Measurements from ENCODE around the gene MTM1.

Gene MTM1

DNA sequence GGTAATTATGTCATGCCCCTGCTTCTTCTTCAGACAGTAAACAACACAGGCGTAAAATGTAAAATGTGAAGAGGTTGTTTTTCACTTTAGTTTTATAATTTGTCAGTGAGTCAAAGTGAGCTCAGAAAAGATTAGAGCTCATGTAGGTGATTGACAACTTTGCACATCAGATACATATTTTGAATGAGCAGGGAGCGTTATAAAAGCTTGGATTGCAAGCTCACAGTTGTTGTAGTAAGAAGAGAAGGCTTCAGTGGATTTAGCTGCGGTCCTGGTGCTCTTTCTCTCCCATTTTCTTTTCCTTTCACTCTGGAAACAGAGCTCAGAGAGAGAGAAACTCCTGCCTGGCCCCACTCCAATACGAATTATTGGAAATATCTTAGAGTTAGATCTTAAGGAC, 151.2 kb downstream of the MTM1 start:
- no peak for DNase-seq (ENCODE audit: low spot score)

All from left forelimb (tissue), 1 donor.